Mesendoderm (in vitro differentiated cells): ENCODE data around the gene RELT.
"Not testable (repeated sequence)": the region's sequence is repeated elsewhere in the genome, so short reads cannot be mapped to it uniquely, and the experiment has no call there.

ENCODE experiments used
- DNase-seq: peaks from one replicate; pipeline ENCODE4 v3.0.0; 2013
- H2AK5ac ChIP-seq: 2 replicates; pipeline ENCODE4 v1.6.1; 2013; ENCODE audit warnings: low read length, inconsistent platforms
- H2BK120ac ChIP-seq: 2 replicates; pipeline ENCODE4 v1.6.1; 2013; ENCODE audit warnings: low read depth, mild to moderate bottlenecking, low read length, moderate library complexity, mixed read lengths
- H2BK15ac ChIP-seq: replicated peaks from 2 replicates; pipeline ENCODE4 v1.6.1; 2013; ENCODE audit warnings: low read depth, mild to moderate bottlenecking, moderate library complexity
- H2BK5ac ChIP-seq: 2 replicates; pipeline ENCODE4 v1.6.1; 2013; ENCODE audit warnings: low read length, inconsistent platforms
- H3K18ac ChIP-seq: 2 replicates; pipeline ENCODE4 v1.6.1; 2013; ENCODE audit warnings: mild to moderate bottlenecking, low read length, mixed read lengths
- H3K23ac ChIP-seq: one replicate; pipeline ENCODE4 v1.6.1; 2013; ENCODE audit warnings: low read length
- H3K27ac ChIP-seq: 2 replicates; pipeline ENCODE4 v1.5.1; 2013; ENCODE audit warnings: low read depth, mild to moderate bottlenecking, inconsistent platforms, low read length, moderate library complexity
- H3K27me3 ChIP-seq: 2 replicates; pipeline ENCODE4 v1.6.1; 2013; ENCODE audit warnings: low read length, control low read depth, mild to moderate bottlenecking, inconsistent platforms; ENCODE audit not compliant: insufficient read depth, poor library complexity
- H3K36me3 ChIP-seq: 2 replicates; pipeline ENCODE4 v1.6.1; 2013; ENCODE audit warnings: low read length, inconsistent platforms; ENCODE audit not compliant: control insufficient read depth, insufficient read depth
- H3K4ac ChIP-seq: one replicate; pipeline ENCODE4 v1.6.1; 2013; ENCODE audit warnings: low read depth, mild to moderate bottlenecking, low read length, moderate library complexity
- H3K4me1 ChIP-seq: 2 replicates; pipeline ENCODE4 v1.6.1; 2013; ENCODE audit warnings: low read depth, low read length, inconsistent platforms; ENCODE audit not compliant: control insufficient read depth
- H3K4me2 ChIP-seq: 2 replicates; pipeline ENCODE4 v1.6.1; 2013; ENCODE audit warnings: low read length
- H3K4me3 ChIP-seq: 2 replicates; pipeline ENCODE4 v1.5.1; 2013; ENCODE audit warnings: mild to moderate bottlenecking, low read length
- H3K56ac ChIP-seq: one replicate; pipeline ENCODE4 v1.6.1; 2013; ENCODE audit warnings: low read length
- H3K79me1 ChIP-seq: 2 replicates; pipeline ENCODE4 v1.6.1; 2013; ENCODE audit warnings: low read length, inconsistent platforms
- H3K79me2 ChIP-seq: 2 replicates; pipeline ENCODE4 v1.6.1; 2013; ENCODE audit warnings: mild to moderate bottlenecking, low read length; ENCODE audit not compliant: control insufficient read depth, insufficient read depth
- H3K9ac ChIP-seq: 2 replicates; pipeline ENCODE4 v1.6.1; 2013; ENCODE audit warnings: low read length, inconsistent platforms
- H4K5ac ChIP-seq: one replicate; pipeline ENCODE4 v1.6.1; 2013; ENCODE audit warnings: low read length
- H4K8ac ChIP-seq: one replicate; pipeline ENCODE4 v1.6.1; 2013; ENCODE audit warnings: low read depth, mild to moderate bottlenecking, control low read depth, low read length, moderate library complexity
- WGBS: extraction: QIAGEN DNeasy Blood & Tissue Kit; methylation state at CpG from one replicate; pipeline ENCODE4 v1.1.7; 2013; ENCODE audit warnings: low lambda C conversion rate, missing lambda C conversion rate; ENCODE audit not compliant: insufficient coverage; ENCODE audit errors: extremely low coverage; 5-methylcytosine and 5-hydroxymethylcytosine counted together

The RELT gene

GRCh38 chr11:73436859-73437258 lies 60.7 kb downstream of the RELT start:
- H3K23ac ChIP-seq, H3K36me3 ChIP-seq, H3K27ac ChIP-seq, H3K79me2 ChIP-seq, H3K4me3 ChIP-seq, H3K56ac ChIP-seq, H2BK15ac ChIP-seq, H3K27me3 ChIP-seq, H3K18ac ChIP-seq, DNase-seq, H2BK120ac ChIP-seq, H4K5ac ChIP-seq, H3K4me1 ChIP-seq, H2BK5ac ChIP-seq, H3K4me2 ChIP-seq, H3K9ac ChIP-seq, H2AK5ac ChIP-seq, H4K8ac ChIP-seq, H3K79me1 ChIP-seq, H3K4ac ChIP-seq: not testable (repeated sequence)
- no CpG with 5 or more reads among the region's 4 CpGs for WGBS

- no peak overlapping the region for H3K27ac ChIP-seq
- no peak overlapping the region for H2BK15ac ChIP-seq
- H2BK5ac ChIP-seq: no peak overlapping the region
- H3K4me2 ChIP-seq: no peak overlapping the region
- no peak overlapping the region for H4K5ac ChIP-seq
- no CpG with 5 or more reads among the region's 5 CpGs for WGBS
- H3K4me3 ChIP-seq: no peak overlapping the region
- no peak overlapping the region for H2AK5ac ChIP-seq
- no peak overlapping the region for H3K4ac ChIP-seq
- no peak overlapping the region for H4K8ac ChIP-seq
- H3K27me3 ChIP-seq: no peaks in the 10 kb centered on the region
- H3K18ac ChIP-seq: no peak overlapping the region
- H2BK120ac ChIP-seq: no peak overlapping the region
- no peak for DNase-seq
- no peaks in the 10 kb centered on the region for H3K36me3 ChIP-seq
- H3K79me1 ChIP-seq: no peaks in the 10 kb centered on the region
- no peak overlapping the region for H3K56ac ChIP-seq
- no peaks in the 10 kb centered on the region for H3K4me1 ChIP-seq
- no peaks in the 10 kb centered on the region for H3K79me2 ChIP-seq
- H3K23ac ChIP-seq: no peak overlapping the region
- H3K9ac ChIP-seq: no peak overlapping the region
Measured at GRCh38 chr11:73439002-73439843, 63.0 kb downstream of the RELT start.

- Histone ChIP-seq H3K4me1 (no peaks in the 10 kb centered on the region), H4K8ac (no peak overlapping the region), H3K79me2 (no peaks in the 10 kb centered on the region), H3K56ac (no peak overlapping the region), H2BK15ac (no peak overlapping the region), H3K4me3 (no peak overlapping the region), H3K4me2 (no peak overlapping the region), H3K18ac (no peak overlapping the region), H3K23ac (no peak overlapping the region), H3K79me1 (no peaks in the 10 kb centered on the region), H2BK5ac (no peak overlapping the region), H3K36me3 (no peaks in the 10 kb centered on the region), H3K27me3 (no peaks in the 10 kb centered on the region), H2BK120ac (no peak overlapping the region), H4K5ac (no peak overlapping the region), H3K27ac (no peak overlapping the region), H3K9ac (no peak overlapping the region), H2AK5ac (no peak overlapping the region), H3K4ac (no peak overlapping the region)
- DNase-seq: no peak
Measured at GRCh38 chr11:73445980-73446379, 69.8 kb downstream of the RELT start.

- no peak overlapping the region for H2BK120ac ChIP-seq
- H2BK15ac ChIP-seq: no peak overlapping the region
- no CpG with 5 or more reads among the region's 2 CpGs for WGBS
- no peak overlapping the region for H4K5ac ChIP-seq
- no peak overlapping the region for H2AK5ac ChIP-seq
- H3K18ac ChIP-seq: no peak overlapping the region
- H3K4me3 ChIP-seq: no peak overlapping the region
- DNase-seq: no peak
- H3K79me2 ChIP-seq: no peaks in the 10 kb centered on the region
- no peak overlapping the region for H4K8ac ChIP-seq
- no peaks in the 10 kb centered on the region for H3K79me1 ChIP-seq
- no peaks in the 10 kb centered on the region for H3K4me1 ChIP-seq
- H3K27me3 ChIP-seq: no peaks in the 10 kb centered on the region
- H3K4ac ChIP-seq: no peak overlapping the region
- no peak overlapping the region for H2BK5ac ChIP-seq
- no peak overlapping the region for H3K4me2 ChIP-seq
- no peak overlapping the region for H3K9ac ChIP-seq
- H3K23ac ChIP-seq: no peak overlapping the region
- no peak overlapping the region for H3K27ac ChIP-seq
- H3K56ac ChIP-seq: no peak overlapping the region
- no peaks in the 10 kb centered on the region for H3K36me3 ChIP-seq
Measured at GRCh38 chr11:73446766-73447165, 70.6 kb downstream of the RELT start.
